22Rv1 (cell line): ENCODE results near the gene AXDND1.
"Not testable (repeated sequence)": the region's sequence is repeated elsewhere in the genome, so short reads cannot be mapped to it uniquely, and the experiment has no call there.

Experiments
- H3K27ac ChIP-seq: fragments of 450-650 bp; 2 replicates; pipeline ENCODE4 v1.5.1; 2017
- CTCF ChIP-seq: fragments of 450-650 bp; IDR thresholded peaks from 2 replicates; pipeline ENCODE4 v1.5.1; 2017; ENCODE audit warnings: mild to moderate bottlenecking
- ZFX ChIP-seq: fragments of 450-650 bp; IDR thresholded peaks from 2 replicates; pipeline ENCODE4 v1.6.1; 2017; ENCODE audit warnings: antibody characterized with exemption, borderline replicate concordance

Gene AXDND1

GRCh38 chr1:179340918-179341317 is 24.9 kb upstream of the AXDND1 start:
- no peak overlapping the region for H3K27ac ChIP-seq
- TF ChIP-seq CTCF (no peak), ZFX (no peak)

GRCh38 chr1:179341943-179342547 is 23.7 kb upstream of the AXDND1 start:
- no peak for TF ChIP-seq ZFX
- TF ChIP-seq CTCF = no peak
- H3K27ac ChIP-seq = no peak overlapping the region

- no peak overlapping the region for H3K27ac ChIP-seq
- TF ChIP-seq ZFX = no peak
- TF ChIP-seq CTCF = no peak
Measured at GRCh38 chr1:179342740-179343404, 22.9 kb upstream of the AXDND1 start.

DNA sequence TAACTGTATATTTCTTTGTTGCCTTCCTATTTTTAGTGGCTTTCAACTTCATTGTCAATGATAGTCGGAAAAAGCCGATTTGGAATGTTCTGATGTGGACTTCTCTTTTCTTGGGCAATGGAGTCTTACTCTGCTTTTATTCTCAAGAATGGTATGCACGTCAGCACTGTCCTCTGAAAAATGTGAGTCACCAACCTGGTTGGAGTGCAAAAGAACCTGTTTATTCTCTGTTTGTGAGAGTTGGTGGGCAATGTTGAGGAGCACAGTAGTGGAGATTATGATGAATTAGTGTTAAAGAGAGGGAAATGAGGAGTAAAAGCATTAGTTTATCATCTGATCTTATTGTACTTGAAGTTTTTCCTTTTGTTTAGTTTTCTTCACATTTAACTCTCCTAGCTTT is 14.5 kb upstream of the AXDND1 start:
- TF ChIP-seq CTCF (no peak), ZFX (no peak)
- no peak overlapping the region for H3K27ac ChIP-seq

DNA sequence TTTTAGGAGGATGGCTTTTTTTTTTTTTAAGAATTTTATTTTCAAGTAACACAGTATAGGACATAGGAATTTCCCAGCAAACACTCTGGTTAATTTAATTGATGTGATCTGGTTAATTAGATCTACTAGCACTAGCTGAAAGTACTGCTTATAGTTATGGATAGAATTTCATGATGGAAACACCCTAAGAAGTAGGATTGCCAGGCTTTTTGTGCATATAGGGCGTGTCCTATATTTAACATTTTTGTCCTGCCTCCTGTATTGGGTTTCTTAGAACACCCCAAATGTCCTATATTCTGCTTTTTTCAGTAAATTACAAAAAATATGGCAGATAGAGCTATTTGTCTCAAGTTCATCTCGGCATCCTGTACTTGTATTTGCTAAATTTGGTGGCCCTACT is 13.5 kb upstream of the AXDND1 start:
- TF ChIP-seq CTCF (no peak), ZFX (no peak)

GRCh38 chr1:179353546-179353945 is 12.2 kb upstream of the AXDND1 start:
- TF ChIP-seq CTCF (no peak), ZFX (no peak)
- H3K27ac ChIP-seq = no peak overlapping the region

More for the DNA sequence above, 13.5 kb upstream of the AXDND1 start:
- H3K27ac ChIP-seq = no peak overlapping the region

DNA sequence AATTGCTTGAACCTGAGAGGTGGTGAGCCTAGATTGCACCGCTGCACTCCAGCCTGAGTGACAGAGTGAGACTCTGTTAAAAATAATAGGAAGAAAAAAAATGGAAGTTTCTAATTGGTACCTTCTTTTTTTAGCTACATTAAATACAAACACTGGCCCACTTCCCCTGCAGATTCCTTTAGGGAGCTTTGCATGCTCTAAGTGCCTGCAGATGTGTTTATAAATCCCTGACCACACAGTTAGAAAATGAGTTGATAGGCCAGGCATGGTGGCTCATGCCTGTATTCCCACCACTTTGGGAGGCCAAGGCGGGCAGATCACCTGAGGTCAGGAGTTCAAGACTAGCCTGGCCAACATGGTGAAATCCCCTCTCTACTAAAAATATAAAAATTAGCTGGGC is 4.1 kb upstream of the AXDND1 start:
- H3K27ac ChIP-seq = not testable (repeated sequence)
